Left lung (tissue), 10 donors: ENCODE results near the gene TTLL3. TPM values are rescaled to one million over a fixed set of nuclear protein-coding genes. Genes with fewer than 3 reads are reported as not detected.

Source experiments
- ATAC-seq: fragments of 200-7000 bp; cut with Tn5 transposase; one replicate; pipeline ENCODE4 v1.9.1; 2020; ENCODE audit warnings: moderate library complexity
- DNase-seq, 4 donors: peaks; one replicate each; pipeline ENCODE4 v3.0.0-alpha.2; 2013 to 2020
- H3K27ac ChIP-seq, 2 donors: fragments of 200-600 bp; sonication (generic) in 1 of 2; one replicate each; pipeline versions ENCODE4 v1.5.0 to v1.8.0; 2020 to 2021
- H3K27me3 ChIP-seq, 2 donors: fragments of 200-600 bp; sonication (generic) in 1 of 2; one replicate each; pipeline versions ENCODE4 v1.5.0 to v1.8.0; 2020 to 2021
- H3K36me3 ChIP-seq, 2 donors: fragments of 200-600 bp; sonication (generic) in 1 of 2; one replicate each; pipeline versions ENCODE4 v1.5.0 to v1.8.0; 2020 to 2021
- H3K4me1 ChIP-seq, 2 donors: fragments of 200-600 bp; one replicate each; pipeline ENCODE4 v1.8.0; 2021
- H3K4me3 ChIP-seq, 2 donors: fragments of 200-600 bp; sonication (generic) in 1 of 2; one replicate each; pipeline versions ENCODE4 v1.5.0 to v1.8.0; 2020 to 2021; ENCODE audit warnings: mild to moderate bottlenecking in 1 of 2
- H3K9me3 ChIP-seq, 2 donors: fragments of 200-600 bp; sonication (generic) in 1 of 2; one replicate each; pipeline versions ENCODE4 v1.5.0 to v1.8.0; 2020 to 2021
- intact Hi-C, 2 donors: fragments of 100-400 bp; cut with DNase I; formaldehyde crosslinking; loops; one replicate each; pipeline versions ENCODE4 v1.11.2 to v1.14.2; 2022
- polyA plus RNA-seq, 6 donors: library from polyadenylated mRNA; unstranded; fragments of 120-200 nt; gene quantifications; one replicate each; pipeline ENCODE4 v1.2.1, GENCODE V29; 2013; ENCODE audit not compliant: insufficient read length in 6 of 6
- total RNA-seq, 2 donors: library from RNA; stranded (reverse); fragmentation: NEBNext Ultra II Directional; extraction: Animal tissue kit (Norgen Biotek cat#: 25700); gene quantifications; one replicate each; pipeline ENCODE4 v1.2.1, GENCODE V29; 2021
- TF ChIP-seq, protein P1 (sequence below), 2 donors: fragments of 200-600 bp; sonication (generic) in 1 of 2; IDR thresholded peaks; one replicate each; pipeline versions ENCODE4 v1.5.0 to v1.8.0; 2021; ENCODE audit warnings: antibody characterized with exemption in 2 of 2
- donor health status: DM: no; HTN: yes; CAD: no.
- donor health status: DM: no; HTN: no; CAD: no.

Gene TTLL3
- total and polyA plus RNA-seq, 8 donors, result 30.5 to 103 (median 88.6) TPM

GRCh38 chr3:9792405-9793160, 17.5 kb upstream of the TTLL3 start, which contains the start of the genes ARPC4 and TADA3:
Gene ARPC4 (plus strand): TSS chr3:9793082. CDS start chr3:9793122, 40 bp downstream.
Gene TADA3 (minus strand): TSS chr3:9792473. CDS start chr3:9791466, 1,007 bp downstream.
- H3K4me3 ChIP-seq, result peak within 1 kb of the TSS; percentile 85 to 99
- peak within 1 kb of the TSS; percentile 89 to 98 for H3K27ac ChIP-seq
- H3K4me1 ChIP-seq, result peaks cover 17 to 51% of the 10 kb centered on the region in 2 donors
- H3K27me3 ChIP-seq, result no peaks in the 10 kb centered on the region
- intact Hi-C loops, result no loop called here
- TF ChIP-seq, protein P1, sequence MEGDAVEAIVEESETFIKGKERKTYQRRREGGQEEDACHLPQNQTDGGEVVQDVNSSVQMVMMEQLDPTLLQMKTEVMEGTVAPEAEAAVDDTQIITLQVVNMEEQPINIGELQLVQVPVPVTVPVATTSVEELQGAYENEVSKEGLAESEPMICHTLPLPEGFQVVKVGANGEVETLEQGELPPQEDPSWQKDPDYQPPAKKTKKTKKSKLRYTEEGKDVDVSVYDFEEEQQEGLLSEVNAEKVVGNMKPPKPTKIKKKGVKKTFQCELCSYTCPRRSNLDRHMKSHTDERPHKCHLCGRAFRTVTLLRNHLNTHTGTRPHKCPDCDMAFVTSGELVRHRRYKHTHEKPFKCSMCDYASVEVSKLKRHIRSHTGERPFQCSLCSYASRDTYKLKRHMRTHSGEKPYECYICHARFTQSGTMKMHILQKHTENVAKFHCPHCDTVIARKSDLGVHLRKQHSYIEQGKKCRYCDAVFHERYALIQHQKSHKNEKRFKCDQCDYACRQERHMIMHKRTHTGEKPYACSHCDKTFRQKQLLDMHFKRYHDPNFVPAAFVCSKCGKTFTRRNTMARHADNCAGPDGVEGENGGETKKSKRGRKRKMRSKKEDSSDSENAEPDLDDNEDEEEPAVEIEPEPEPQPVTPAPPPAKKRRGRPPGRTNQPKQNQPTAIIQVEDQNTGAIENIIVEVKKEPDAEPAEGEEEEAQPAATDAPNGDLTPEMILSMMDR (IDR thresholded peaks at IDR 0.05), result no peak
- no peaks in the 10 kb centered on the region for H3K9me3 ChIP-seq
- DNase-seq (peak; percentile 95 to 98 (median 96)), ATAC-seq (peak; percentile 96)
- H3K36me3 ChIP-seq, result peaks cover 0 to 60% of the 10 kb centered on the region in 2 donors

- Histone ChIP-seq H3K4me3 (peak overlapping the region; percentile 85 to 99), H3K36me3 (peaks cover 0 to 60% of the 10 kb centered on the region in 2 donors), H3K27me3 (no peaks in the 10 kb centered on the region), H3K4me1 (peaks cover 17 to 51% of the 10 kb centered on the region in 2 donors), H3K9me3 (no peaks in the 10 kb centered on the region), H3K27ac (peak overlapping the region; percentile 89 to 98)
- ATAC-seq (peak; percentile 20), DNase-seq (peak in 1 of 4 donors; percentile 58)
- TF ChIP-seq, protein P1 (IDR thresholded peaks at IDR 0.05), result peak in 1 of 2 donors; percentile 16
- intact Hi-C loops, result no loop called here
Measured at GRCh38 chr3:9793161-9793781, 16.8 kb upstream of the TTLL3 start.

DNA sequence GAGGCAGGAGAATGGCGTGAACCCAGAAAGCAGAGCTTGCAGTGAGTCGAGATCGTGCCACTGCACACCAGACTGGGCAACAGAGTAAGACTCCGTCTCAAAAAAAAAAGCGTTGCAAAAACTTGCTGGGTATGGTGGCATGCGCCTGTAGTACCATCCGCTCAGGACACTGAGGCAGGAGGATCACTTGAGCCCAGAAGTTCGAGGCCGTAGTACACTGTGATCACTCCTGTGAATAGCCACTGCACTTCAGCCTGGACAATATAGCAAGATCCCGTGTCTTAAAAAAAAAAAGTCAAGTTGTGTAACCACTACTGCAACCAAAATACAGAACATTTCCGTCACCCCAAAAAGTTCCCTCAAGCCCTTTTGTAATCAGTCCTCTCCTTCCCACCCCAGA, 15.7 kb upstream of the TTLL3 start:
- no peak for ATAC-seq
- H3K4me3 ChIP-seq, result peak overlapping the region in 1 of 2 donors; percentile 99
- H3K36me3 ChIP-seq, result peaks cover 0 to 60% of the 10 kb centered on the region in 2 donors
- intact Hi-C loops, result no loop called here
- H3K27ac ChIP-seq, result peak overlapping the region in 1 of 2 donors; percentile 98
- H3K9me3 ChIP-seq, result no peaks in the 10 kb centered on the region
- peaks cover 17 to 51% of the 10 kb centered on the region in 2 donors for H3K4me1 ChIP-seq
- no peaks in the 10 kb centered on the region for H3K27me3 ChIP-seq
- no peak for DNase-seq
- TF ChIP-seq, protein P1 (IDR thresholded peaks at IDR 0.05), result no peak

GRCh38 chr3:9795207-9795606, 14.9 kb upstream of the TTLL3 start:
- Histone ChIP-seq H3K27me3 (no peaks in the 10 kb centered on the region), H3K36me3 (peaks cover 0 to 60% of the 10 kb centered on the region in 2 donors), H3K9me3 (no peaks in the 10 kb centered on the region), H3K27ac (peak overlapping the region in 1 of 2 donors; percentile 98), H3K4me3 (peak overlapping the region in 1 of 2 donors; percentile 7), H3K4me1 (peaks cover 17 to 50% of the 10 kb centered on the region in 2 donors)
- intact Hi-C loops, result no loop called here
- ATAC-seq (no peak), DNase-seq (no peak)
- TF ChIP-seq, protein P1 (IDR thresholded peaks at IDR 0.05), result no peak
